Daoy (cell line): ENCODE results near the gene IGFBP1. TPM values are rescaled to one million over a fixed set of nuclear protein-coding genes. Genes with fewer than 3 reads are reported as not detected.
"Not testable (repeated sequence)": the region's sequence is repeated elsewhere in the genome, so short reads cannot be mapped to it uniquely, and the experiment has no call there.

Experiments
- DNase-seq: peaks from one replicate; pipeline ENCODE4 v3.0.0-alpha.2; 2015; ENCODE audit warnings: low read depth
- total RNA-seq: library from RNA; depleted of rRNA; stranded (reverse); fragments of >200 nt; shearing (Covaris generic); gene quantifications from 2 replicates; pipeline ENCODE4 v1.2.3, GENCODE V29; 2014; rRNA removed

Gene IGFBP1
- total RNA-seq, result 0.57 and 2.6 TPM in 2 replicates

GRCh38 chr7:45888185-45888992, at the start of gene IGFBP1:
TSS of gene IGFBP1 (plus strand) at chr7:45888488. CDS start at chr7:45888653, 165 bp downstream.
- peak; percentile 44 for DNase-seq

DNA sequence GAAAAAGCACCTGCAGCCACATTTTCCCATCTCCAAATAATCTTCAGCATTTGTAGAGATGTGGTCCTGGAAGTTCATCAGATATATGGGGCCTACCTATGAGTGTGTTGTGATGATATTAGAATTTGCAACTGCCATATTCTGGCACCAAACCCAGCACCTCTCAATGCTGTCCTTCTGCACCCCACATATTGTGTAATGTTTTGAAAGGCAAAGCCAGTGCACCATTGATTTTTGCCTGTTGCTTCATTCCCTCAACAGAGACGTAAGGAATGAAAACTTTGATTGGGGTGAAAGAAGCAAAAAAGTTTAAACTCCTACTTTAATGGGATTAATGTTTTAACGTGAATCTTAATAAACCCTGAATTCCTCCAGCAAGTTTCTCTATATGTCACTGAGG, 49.4 kb upstream of the IGFBP1 start:
- DNase-seq, result not testable (repeated sequence)

GRCh38 chr7:45841926-45842717, 46.2 kb upstream of the IGFBP1 start:
- not testable (repeated sequence) for DNase-seq

- not testable (repeated sequence) for DNase-seq
Observed at GRCh38 chr7:45846536-45846935, 41.8 kb upstream of the IGFBP1 start.

DNA sequence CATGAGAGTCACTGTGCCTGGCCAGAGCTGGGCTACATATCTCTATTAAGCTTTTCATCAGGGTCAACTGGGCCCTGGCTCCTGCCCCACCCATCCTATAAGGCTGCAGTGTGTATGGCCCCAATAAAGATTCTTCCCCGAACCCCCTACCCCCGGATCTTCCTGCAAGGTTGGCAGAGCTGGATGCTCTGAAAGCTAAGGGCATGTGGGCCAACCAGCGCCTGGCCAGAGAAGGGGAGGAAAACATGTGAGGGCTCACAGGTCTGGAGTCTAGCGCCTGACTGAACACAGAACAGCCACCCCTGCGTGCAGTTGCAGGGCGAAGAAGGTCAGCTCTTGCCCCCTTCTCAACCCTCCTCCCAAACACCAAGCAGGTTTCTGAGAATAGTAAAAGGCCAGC, 39.6 kb upstream of the IGFBP1 start:
- DNase-seq, result not testable (repeated sequence)

DNA sequence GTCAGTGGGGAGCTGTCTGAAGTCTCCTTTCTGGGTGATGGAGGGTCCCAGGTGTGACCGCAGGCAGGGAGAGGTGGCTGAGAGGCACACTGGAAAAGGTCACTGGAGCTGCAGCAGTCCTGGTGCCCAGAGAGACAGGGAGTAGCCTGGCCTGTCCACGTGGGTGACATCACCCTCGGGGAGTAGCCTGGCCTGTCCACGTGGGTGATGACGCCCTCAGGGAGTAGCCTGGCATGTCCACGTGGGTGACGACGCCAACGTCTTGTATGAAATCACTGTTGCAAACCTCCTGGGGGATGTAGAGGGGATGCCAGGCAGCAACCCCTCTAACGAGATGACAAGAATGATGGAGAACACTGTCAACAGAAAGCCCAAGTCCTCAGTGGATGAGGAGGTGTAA, 35.3 kb upstream of the IGFBP1 start:
- DNase-seq, result not testable (repeated sequence)

DNA sequence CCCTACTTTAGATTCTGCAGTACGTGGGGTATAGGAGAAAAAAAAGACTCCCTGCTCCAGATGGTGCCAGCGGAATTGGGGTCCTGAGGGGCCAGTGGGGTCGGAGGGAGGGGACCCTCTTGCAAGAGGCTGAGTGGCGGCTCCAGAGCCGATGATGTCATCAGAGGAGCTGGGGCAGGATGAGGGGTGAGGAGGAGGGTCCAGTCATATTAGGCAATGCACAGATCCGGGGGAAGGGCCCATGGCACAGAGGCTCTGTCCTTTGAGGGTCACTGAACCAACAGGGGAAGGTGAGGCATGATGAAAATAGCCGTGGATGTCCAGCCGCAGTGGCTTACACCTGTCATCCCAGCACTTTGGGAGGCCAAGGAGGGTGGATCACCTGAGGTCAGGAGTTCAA, 34.8 kb upstream of the IGFBP1 start:
- not testable (repeated sequence) for DNase-seq

DNA sequence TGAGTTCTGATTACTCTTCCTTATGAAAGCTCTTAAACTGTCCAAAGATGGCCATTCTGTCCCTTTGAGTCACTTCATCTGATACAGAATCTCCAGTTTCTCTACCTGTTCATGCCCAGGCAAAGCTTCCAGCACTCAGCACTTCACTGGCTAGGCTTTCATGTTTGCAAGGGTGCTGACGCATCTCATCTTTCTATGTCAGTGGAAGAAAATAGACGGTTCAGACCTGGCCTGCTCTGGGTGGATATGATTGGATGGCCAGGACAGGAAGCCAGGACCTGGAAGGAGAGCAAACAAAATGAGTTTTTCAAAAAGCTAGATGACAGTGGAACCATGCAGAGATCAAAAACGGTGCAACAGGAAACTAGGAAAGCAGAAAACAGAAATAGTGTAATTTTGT, 32.6 kb upstream of the IGFBP1 start:
- not testable (repeated sequence) for DNase-seq

DNA sequence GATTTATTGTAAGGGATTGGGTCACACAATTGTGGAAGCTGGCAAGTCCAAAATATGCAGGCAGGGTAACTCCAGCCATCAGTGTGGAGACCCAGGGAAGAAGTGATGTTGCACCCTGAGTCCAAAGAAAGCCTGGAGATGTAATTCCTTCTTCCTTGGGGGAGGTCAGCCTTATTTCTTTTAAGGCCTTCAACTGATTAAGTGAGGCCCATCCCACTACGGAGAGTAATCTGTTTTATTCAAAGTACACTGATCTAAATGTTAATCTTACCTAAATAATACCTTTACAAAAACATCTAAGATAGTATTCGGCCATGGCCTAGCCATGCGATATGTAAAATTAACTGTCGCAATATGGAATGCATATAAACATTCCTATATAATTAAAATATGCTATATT, 31.4 kb upstream of the IGFBP1 start:
- DNase-seq, result not testable (repeated sequence)

DNA sequence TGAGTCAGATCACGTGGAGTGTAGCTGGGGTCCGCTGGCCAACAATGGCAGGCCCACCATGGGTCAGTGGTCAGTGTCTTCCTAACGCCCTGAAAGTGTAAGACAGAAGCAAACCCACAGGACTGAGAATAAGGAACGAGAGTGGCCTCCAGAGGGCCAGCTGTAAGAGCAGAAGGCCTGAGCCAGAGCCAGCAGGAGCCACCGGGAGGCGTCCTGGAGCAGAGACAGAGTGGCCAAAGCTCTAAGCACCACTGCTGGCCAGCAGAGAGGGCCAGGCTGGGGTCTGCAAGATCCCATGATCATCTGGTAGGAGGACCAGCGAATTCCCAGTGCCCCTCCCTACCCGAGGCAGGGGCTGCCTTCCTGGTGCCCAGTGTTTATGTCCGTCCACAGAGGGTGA, 24.6 kb upstream of the IGFBP1 start:
- DNase-seq, result no peak

DNA sequence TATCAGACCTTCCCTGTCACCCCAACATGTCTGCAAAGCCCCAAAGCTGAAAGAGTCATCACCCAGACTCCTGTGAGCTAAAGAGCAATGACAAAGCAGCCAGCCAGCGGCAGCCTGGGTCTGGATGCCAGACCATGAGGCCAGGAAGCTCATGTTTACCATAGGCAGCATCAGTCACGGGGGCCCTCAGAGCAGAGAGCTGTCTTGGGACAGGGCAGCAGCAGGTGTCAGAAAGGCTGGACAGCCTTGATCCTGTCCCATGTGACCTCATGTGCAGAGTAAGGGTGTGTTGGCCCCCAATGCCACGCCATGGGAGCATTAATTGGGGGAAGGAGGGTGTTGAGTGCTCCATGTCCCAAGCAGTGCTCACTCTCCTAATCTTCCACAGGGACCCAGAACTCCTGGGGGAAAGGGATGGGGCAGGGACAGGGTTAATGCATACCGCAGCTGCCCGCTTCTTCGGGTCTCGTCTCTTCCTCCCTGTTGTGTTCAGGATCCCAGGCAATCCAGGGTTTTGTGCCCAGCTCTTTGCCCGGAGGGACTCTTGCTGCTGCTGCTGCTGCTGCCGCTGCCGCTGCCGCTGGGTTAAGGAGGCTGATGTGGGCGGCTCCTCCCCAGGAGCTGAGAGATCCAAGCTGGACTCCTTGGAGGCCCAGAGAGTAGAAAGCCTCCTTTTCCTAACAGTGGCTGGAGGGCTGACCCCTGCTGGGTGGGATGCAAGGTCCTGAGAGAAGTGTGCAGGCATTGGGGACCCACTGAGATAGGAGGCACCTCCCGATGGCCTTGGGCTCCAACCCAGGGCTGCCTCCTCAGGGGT, 22.5 kb upstream of the IGFBP1 start:
- DNase-seq, result no peak

DNA sequence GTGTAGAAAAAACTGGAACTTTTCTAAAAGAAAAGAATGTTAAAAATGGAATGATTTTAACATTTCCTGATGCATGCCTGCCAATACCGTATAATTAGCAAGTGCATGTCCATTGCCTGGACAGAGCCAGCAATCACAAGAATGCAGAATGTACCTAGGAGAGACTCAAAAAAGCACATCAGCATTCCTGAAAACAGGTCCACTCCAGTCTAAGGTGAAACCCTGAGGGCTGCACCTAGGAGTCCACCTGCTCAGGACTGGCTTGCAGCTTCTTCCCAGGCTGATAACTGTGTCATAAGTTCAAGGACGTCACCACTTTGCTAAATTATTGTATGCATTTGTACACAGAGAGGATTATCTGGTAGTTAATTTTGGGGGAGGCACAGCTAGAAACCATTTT, 20.8 kb upstream of the IGFBP1 start:
- DNase-seq, result no peak

DNA sequence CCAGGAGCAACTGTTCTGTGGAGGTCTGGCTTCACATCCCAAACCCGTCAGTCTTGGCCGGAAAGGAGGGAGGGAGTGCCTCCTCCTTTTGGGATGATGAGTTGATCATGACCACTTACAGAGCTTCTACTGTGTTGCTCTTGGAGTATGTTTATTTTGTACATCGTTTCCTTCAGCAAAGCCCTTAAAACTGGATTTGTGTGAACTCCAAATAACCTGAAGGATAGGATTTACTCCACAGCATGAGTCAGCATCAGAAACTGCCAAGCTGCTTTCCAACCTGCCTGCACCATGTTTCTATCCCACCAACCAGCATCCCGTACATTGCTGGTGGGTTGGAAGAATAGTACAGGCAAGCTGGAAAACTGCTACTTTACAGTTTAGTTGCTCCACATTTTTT, 18.9 kb upstream of the IGFBP1 start:
- DNase-seq, result peak; percentile 38

GRCh38 chr7:45872116-45873034, 15.9 kb upstream of the IGFBP1 start:
- peak; percentile 64 for DNase-seq

- DNase-seq, result no peak
Observed at GRCh38 chr7:45873035-45873354, 15.3 kb upstream of the IGFBP1 start, which contains the start of gene CCDC201. TSS of gene CCDC201 (minus strand) at chr7:45873082. CDS start at chr7:45873007, 75 bp downstream.

- no peak for DNase-seq
Observed at GRCh38 chr7:45873355-45873754, 14.9 kb upstream of the IGFBP1 start.

- peak; percentile 87 for DNase-seq
Observed at GRCh38 chr7:45874408-45875131, 13.7 kb upstream of the IGFBP1 start.

DNA sequence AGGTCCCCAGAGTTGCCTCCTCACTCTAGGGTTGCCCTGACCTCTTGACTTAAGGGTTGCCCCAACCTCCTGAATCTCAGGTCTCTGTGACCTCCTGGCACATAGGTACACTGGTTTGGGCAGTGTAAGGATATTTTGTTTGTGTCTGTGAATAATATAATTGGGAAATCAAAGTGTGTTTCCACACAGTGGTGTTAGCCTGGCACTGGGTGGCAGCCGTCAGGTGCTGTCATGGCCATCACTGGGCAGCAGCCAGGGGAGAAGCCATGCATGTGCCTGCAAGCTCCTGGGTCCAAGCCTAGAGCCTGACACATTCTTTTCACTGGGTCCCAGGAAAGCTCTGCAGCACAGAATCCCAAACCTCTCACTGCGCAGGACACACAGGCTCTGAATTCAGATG, 11.8 kb upstream of the IGFBP1 start:
- no peak for DNase-seq

GRCh38 chr7:45878457-45879144, 9.7 kb upstream of the IGFBP1 start:
- DNase-seq, result no peak

GRCh38 chr7:45880433-45880860, 7.8 kb upstream of the IGFBP1 start:
- no peak for DNase-seq
